Measurements from ENCODE around the gene SZT2. TPM values are rescaled to one million over a fixed set of nuclear protein-coding genes. Genes with fewer than 3 reads are reported as not detected.
"Not testable (repeated sequence)": the region's sequence is repeated elsewhere in the genome, so short reads cannot be mapped to it uniquely, and the experiment has no call there.

The SZT2 gene
- polyA plus RNA-seq, 3 donors: 20.9 to 30.1 (median 21.6) TPM

- no peak for DNase-seq (ENCODE audit: extremely low read depth in 1 of 11, low read depth in 9 of 11, low spot score in 4 of 11)
These were observed 11.9 kb upstream of the SZT2 start for GRCh38 chr1:43377831-43378230.

- DNase-seq (ENCODE audit: extremely low read depth in 1 of 11, low read depth in 9 of 11, low spot score in 4 of 11): no peak
These were observed 10.2 kb upstream of the SZT2 start for GRCh38 chr1:43379476-43379875.

DNA sequence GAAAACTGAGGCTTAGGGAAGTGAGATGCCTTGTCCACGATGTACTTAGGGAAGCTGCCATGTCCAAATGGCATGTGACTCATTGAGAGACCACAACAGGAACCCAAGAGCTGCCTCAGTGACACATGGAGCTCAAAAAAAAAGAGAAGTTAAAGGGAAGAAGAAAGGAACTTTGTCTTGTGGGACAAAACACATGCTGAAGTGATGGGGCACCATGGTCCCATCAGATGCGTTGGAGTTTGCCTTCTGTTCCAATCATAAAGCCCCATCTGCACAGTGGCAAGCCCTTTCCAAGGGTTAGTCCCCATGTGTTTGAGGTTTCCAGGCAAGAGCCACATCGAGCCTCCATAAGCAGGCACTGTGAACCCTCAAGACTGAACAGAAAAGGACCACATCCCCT is 8.1 kb upstream of the SZT2 start:
- no peak for DNase-seq (ENCODE audit: extremely low read depth in 1 of 11, low read depth in 9 of 11, low spot score in 4 of 11)

DNA sequence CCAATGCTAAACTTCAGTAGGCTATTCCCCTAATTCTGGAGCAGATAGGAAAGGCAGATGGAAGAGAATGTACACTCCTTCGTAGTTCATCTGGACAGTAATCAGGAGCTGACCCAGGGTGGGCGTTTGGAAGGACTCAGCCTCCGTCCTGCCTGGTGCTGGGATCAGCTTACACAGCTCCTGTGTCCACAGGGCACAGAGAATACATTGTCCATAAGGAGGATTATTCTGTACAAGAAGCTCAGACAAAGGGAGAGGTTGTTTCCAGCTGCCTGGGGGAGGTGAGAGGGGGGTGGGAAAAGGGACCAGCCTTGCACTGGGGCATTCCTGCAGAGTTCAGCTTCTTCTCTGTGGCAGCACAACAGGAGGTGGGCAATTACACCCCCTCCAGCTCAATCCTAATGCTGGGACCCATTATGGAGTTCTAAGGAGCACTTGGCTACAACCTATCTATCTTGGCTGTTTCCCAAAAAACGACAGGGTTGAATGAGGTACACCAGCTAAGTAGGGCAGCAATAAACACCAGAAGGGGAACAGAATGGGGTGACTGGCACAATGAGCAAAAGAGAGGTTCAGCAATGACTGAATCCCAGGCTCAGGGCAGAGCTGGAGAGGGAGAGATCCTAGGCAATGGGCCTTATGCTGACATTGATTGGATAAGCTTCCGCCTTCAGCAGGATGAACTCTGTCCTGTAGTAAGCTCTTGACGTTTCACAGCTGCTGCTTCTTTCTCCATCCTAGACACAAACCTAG is 7.5 kb upstream of the SZT2 start:
- DNase-seq (ENCODE audit: extremely low read depth in 1 of 11, low read depth in 9 of 11, low spot score in 4 of 11): peak in 2 of 11 donors; percentile 54 to 62

GRCh38 chr1:43383449-43383848 is 6.2 kb upstream of the SZT2 start:
- DNase-seq (ENCODE audit: extremely low read depth in 1 of 11, low read depth in 9 of 11, low spot score in 4 of 11): no peak

GRCh38 chr1:43386676-43387075 is 3.0 kb upstream of the SZT2 start:
- DNase-seq (ENCODE audit: extremely low read depth in 1 of 11, low read depth in 9 of 11, low spot score in 4 of 11): no peak

GRCh38 chr1:43387976-43388599 is 1.6 kb upstream of the SZT2 start:
- DNase-seq (ENCODE audit: extremely low read depth in 1 of 11, low read depth in 9 of 11, low spot score in 4 of 11): no peak

DNA sequence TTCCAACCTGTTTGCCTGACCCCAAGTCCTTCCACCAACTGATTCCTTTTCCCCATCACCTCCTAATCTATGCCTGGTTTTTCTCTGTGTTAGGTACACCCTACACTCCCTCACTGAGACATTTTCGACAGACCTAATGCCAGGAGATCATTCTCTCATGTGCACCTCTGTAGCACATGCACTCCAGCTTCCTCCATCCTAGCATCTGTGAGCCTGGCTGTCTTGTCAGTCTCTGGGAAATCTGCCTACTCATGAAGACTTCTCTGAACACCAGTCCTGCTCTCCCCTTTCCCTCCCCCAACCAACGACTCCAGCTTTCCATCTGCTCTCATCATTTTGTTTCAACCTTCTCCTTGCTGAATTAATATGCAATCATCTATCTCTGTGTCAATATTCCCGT is 1.1 kb upstream of the SZT2 start:
- no peak for DNase-seq (ENCODE audit: extremely low read depth in 1 of 11, low read depth in 9 of 11, low spot score in 4 of 11)

GRCh38 chr1:43392702-43393101 is 3.0 kb downstream of the SZT2 start:
- no peak for DNase-seq (ENCODE audit: extremely low read depth in 1 of 11, low read depth in 9 of 11, low spot score in 4 of 11)

DNA sequence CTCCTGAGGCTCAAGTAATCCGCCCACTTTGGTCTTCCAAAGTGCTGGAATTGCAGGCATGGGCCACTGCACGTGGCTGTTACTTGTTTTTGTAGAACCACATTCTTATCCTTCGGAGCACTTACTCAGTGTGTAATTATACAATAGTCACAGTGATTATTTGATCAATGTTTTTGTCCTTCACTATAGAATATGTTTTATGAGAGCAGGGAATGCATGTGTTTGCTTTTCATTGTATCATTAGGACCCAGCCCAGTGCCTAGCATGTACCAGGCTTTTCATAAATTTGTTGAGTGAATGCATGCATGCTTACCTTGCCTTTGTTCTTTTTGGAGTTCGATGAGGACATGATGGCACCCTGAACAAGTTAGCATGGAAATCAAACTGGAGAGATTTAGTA is 5.8 kb downstream of the SZT2 start:
- DNase-seq (ENCODE audit: extremely low read depth in 1 of 11, low read depth in 9 of 11, low spot score in 4 of 11): no peak

- DNase-seq (ENCODE audit: extremely low read depth in 1 of 11, low read depth in 9 of 11, low spot score in 4 of 11): no peak
These were observed 6.4 kb downstream of the SZT2 start for GRCh38 chr1:43396059-43396458.

- no peak for DNase-seq (ENCODE audit: extremely low read depth in 1 of 11, low read depth in 9 of 11, low spot score in 4 of 11)
These were observed 8.5 kb downstream of the SZT2 start for GRCh38 chr1:43398227-43398626.

GRCh38 chr1:43400441-43400840 is 10.7 kb downstream of the SZT2 start:
- not testable (repeated sequence) for DNase-seq (ENCODE audit: extremely low read depth in 1 of 11, low read depth in 9 of 11, low spot score in 4 of 11)

- no peak for DNase-seq (ENCODE audit: extremely low read depth in 1 of 11, low read depth in 9 of 11, low spot score in 4 of 11)
These were observed 12.6 kb downstream of the SZT2 start for GRCh38 chr1:43402089-43402865.

GRCh38 chr1:43404353-43404752 is 14.7 kb downstream of the SZT2 start:
- DNase-seq (ENCODE audit: extremely low read depth in 1 of 11, low read depth in 9 of 11, low spot score in 4 of 11): no peak

DNA sequence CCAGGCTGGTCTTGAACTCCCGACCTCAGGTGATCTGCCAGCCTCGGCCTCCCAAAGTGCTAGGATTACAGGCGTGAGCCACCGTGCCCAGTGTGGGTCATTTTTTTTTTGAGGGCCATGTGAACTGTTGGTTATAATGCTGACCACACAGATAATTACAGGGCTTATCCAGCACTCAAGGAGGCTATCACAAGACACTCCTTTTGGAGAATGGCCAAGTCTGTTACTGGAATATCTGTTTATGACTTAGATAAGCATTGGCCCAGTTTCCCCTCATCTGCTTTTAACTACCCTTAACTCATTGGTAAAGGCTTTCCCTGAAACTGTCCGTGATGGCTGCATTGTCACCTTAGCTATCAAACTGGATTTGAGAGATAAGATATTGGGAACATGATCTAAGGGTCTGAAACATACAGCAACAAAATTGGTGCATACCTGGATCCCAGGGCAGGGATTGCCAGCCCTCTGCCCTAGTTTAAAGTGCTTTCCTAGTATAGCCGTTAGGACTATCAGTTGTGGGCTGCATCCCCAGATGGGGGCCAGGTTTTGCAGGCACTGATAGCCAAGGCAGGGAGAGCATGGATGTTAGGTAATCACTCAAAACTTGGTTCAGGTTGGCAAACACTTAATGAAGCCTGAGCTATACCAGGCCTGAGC is 15.6 kb downstream of the SZT2 start:
- DNase-seq (ENCODE audit: extremely low read depth in 1 of 11, low read depth in 9 of 11, low spot score in 4 of 11): no peak

DNA sequence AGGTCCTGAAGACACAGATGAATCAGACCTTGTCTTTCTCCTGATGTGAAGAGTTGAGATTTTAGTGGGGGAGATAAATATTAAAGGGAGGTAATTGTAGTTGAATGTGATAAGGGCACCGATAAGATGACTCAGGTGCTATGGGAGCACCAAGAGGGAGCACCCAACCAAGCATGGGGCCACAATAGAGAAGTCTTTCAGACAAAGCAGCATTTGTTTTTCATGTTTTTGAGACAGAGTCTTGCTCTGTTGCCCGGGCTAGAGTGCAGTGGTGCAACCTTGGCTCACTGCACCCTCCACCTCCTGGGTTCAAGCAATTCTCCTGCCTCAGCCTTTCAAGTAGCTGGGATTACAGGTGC is 16.2 kb downstream of the SZT2 start:
- no peak for DNase-seq (ENCODE audit: extremely low read depth in 1 of 11, low read depth in 9 of 11, low spot score in 4 of 11)

DNA sequence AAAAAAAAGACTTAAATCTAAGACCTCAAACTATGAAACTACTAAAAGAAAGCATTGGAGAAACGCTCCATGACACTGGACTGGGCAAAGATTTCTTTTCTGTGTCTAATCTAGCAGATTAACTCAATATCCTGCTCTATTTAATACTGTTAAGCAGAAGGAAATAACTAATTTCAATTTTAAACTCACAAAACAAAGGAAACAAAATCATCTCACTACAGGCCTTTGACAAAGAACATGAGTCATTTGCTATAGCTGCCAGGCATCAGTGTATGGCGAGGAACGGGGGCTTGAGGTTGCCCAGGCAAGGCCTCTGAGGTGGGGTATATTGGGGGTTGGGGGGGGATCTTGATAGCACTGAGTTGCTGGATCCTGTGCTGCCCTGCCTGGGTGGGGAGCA is 20.9 kb downstream of the SZT2 start:
- no peak for DNase-seq (ENCODE audit: extremely low read depth in 1 of 11, low read depth in 9 of 11, low spot score in 4 of 11)

DNA sequence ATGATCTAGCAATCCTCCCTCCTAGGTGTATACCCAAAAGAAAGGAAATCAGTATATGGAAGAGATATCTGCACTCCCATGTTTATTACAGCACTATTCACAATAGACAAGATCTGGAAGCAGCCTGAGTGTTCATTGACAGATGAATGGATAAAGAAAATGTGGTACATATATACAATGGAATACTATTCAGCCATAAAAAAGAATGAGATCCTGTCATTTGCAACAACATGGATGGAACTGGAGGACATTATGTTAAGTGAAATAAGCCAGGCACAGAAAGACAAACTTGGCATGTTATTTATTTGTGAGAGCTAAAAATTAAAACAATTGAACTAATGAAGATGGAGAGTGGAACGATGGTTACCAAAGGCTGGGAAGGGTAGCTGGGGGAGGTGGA is 23.7 kb downstream of the SZT2 start:
- DNase-seq (ENCODE audit: extremely low read depth in 1 of 11, low read depth in 9 of 11, low spot score in 4 of 11): not testable (repeated sequence)
